ENCODE results near the gene CLMP.

DNA sequence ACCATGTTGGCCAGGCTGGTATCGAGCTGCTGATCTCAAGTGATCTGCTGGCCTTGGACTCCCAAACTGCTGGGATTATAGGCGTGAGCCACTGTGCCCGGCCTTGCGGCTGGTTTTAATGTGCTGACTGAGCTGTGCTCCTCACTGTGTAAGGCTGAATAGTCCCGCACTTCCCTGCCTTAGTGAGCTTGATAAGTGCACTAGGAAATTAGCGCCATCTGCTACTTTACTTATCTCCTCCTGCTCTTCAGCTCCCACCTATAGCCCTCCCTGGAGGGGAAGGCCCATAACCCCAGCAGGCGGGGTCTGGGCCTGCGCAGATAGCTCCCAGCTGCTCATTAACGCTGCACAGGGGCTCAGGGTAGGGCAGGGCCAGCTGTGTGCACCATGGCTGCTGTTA lies 49.4 kb downstream of the CLMP start:
- TF ChIP-seq CTCF (tag by site-specific recombination; IDR thresholded peaks at IDR 0.05) (no peak), TCF7L2 (IDR thresholded peaks at IDR 0.05; ENCODE audit: borderline replicate concordance, low read depth, low read length) (no peak), ZNF174 (tag by site-specific recombination; IDR thresholded peaks at IDR 0.05) (no peak), ZSCAN30 (tag by site-specific recombination; IDR thresholded peaks at IDR 0.05) (no peak), YY1 (tag by site-specific recombination; IDR thresholded peaks at IDR 0.05) (no peak), ZNF140 (tag by site-specific recombination; IDR thresholded peaks at IDR 0.05) (no peak), SP3 (tag by site-specific recombination; IDR thresholded peaks at IDR 0.05) (no peak)
- TF ChIP-seq, protein P1, sequence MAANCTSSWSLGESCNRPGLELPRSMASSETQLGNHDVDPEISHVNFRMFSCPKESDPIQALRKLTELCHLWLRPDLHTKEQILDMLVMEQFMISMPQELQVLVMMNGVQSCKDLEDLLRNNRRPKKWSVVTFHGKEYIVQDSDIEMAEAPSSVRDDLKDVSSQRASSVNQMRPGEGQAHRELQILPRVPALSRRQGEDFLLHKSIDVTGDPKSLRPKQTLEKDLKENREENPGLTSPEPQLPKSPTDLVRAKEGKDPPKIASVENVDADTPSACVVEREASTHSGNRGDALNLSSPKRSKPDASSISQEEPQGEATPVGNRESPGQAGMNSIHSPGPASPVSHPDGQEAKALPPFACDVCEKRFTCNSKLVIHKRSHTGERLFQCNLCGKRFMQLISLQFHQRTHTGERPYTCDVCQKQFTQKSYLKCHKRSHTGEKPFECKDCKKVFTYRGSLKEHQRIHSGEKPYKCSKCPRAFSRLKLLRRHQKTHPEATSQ (tag by site-specific recombination; IDR thresholded peaks at IDR 0.05): no peak
- TF ChIP-seq, protein P2, sequence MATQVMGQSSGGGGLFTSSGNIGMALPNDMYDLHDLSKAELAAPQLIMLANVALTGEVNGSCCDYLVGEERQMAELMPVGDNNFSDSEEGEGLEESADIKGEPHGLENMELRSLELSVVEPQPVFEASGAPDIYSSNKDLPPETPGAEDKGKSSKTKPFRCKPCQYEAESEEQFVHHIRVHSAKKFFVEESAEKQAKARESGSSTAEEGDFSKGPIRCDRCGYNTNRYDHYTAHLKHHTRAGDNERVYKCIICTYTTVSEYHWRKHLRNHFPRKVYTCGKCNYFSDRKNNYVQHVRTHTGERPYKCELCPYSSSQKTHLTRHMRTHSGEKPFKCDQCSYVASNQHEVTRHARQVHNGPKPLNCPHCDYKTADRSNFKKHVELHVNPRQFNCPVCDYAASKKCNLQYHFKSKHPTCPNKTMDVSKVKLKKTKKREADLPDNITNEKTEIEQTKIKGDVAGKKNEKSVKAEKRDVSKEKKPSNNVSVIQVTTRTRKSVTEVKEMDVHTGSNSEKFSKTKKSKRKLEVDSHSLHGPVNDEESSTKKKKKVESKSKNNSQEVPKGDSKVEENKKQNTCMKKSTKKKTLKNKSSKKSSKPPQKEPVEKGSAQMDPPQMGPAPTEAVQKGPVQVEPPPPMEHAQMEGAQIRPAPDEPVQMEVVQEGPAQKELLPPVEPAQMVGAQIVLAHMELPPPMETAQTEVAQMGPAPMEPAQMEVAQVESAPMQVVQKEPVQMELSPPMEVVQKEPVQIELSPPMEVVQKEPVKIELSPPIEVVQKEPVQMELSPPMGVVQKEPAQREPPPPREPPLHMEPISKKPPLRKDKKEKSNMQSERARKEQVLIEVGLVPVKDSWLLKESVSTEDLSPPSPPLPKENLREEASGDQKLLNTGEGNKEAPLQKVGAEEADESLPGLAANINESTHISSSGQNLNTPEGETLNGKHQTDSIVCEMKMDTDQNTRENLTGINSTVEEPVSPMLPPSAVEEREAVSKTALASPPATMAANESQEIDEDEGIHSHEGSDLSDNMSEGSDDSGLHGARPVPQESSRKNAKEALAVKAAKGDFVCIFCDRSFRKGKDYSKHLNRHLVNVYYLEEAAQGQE (tag by site-specific recombination; IDR thresholded peaks at IDR 0.05): no peak
